IPS-20b (cell line): ENCODE data around the gene TMEM273.

Source experiments
- H3K27ac ChIP-seq: one replicate; pipeline ENCODE4 v1.5.1; 2013; ENCODE audit warnings: low read length
- H3K27me3 ChIP-seq: 2 replicates; pipeline ENCODE4 v1.6.1; 2013; ENCODE audit warnings: mild to moderate bottlenecking, low read length, inconsistent platforms; ENCODE audit not compliant: insufficient read depth
- H3K36me3 ChIP-seq: 2 replicates; pipeline ENCODE4 v1.6.1; 2013; ENCODE audit warnings: low read depth, mild to moderate bottlenecking, inconsistent platforms, low read length, moderate library complexity; ENCODE audit not compliant: insufficient read depth
- H3K4me1 ChIP-seq: 2 replicates; pipeline ENCODE4 v1.6.1; 2013; ENCODE audit warnings: mild to moderate bottlenecking, control low read depth, inconsistent platforms, low read length, moderate library complexity; ENCODE audit not compliant: insufficient read depth
- H3K4me3 ChIP-seq: 2 replicates; pipeline ENCODE4 v1.5.1; 2013; ENCODE audit warnings: mild to moderate bottlenecking, low read length, inconsistent platforms
- H3K9ac ChIP-seq: 2 replicates; pipeline ENCODE4 v1.6.1; 2013; ENCODE audit warnings: low read depth, mild to moderate bottlenecking, inconsistent platforms, low read length, moderate library complexity
- H3K9me3 ChIP-seq: 2 replicates; pipeline ENCODE4 v1.6.1; 2013; ENCODE audit warnings: mild to moderate bottlenecking, low read depth, low read length, inconsistent platforms; ENCODE audit not compliant: insufficient read depth

The TMEM273 gene

DNA sequence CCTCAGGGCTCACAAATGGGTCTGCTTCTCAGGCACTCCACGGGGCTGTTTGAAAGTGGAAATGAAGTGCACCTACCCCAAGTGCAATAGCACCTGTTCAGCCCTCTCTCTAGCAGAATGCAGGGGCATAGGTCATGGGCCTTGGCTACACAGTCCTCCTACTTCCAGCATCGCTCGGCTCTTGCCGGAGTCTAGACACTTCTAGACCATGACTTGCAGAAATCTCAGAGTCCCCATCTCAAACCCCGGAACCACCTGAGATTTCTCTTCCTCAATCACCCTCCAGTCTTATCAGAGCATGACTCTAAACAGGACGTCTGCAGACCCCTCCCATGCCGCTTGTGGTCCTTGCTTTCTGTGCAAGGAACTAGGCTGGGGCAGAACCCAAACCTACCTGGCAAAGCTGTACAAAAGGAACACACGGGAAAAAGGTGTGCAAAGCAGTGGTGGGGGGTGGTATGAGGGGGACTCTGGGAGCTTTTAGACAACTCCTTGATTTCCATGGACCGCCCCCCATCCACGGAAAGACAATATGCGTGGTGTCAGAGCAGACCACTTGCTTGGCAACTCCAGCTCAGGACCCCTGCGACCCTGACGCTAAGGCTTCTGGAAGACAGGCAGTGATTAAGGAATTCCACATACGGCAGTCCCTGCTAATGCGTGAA, 13.8 kb downstream of the TMEM273 start:
- no peaks in the 10 kb centered on the region for H3K36me3 ChIP-seq
- H3K9me3 ChIP-seq, result no peaks in the 10 kb centered on the region
- no peak overlapping the region for H3K27ac ChIP-seq
- H3K4me3 ChIP-seq, result no peak overlapping the region
- no peak overlapping the region for H3K9ac ChIP-seq
- no peaks in the 10 kb centered on the region for H3K27me3 ChIP-seq
- no peaks in the 10 kb centered on the region for H3K4me1 ChIP-seq

DNA sequence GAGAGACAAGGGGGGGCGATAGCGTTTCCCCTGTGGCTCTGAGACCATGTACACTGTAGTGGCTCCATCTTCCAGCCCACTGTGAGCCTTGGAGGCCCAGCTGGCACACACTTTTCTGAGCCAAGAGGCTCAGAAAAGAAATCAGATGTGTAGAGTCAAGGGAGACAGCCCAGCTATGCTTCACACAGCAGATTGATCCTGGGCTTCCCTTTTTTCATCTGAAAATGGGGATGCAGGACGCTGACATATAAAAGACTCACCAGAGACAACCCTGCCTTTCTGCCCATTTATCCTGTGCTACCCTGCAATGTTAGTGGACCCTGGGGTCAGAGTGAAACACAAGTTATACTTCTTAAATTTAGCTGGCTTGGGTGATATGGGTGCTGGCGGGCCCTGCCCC, 14.3 kb downstream of the TMEM273 start:
- Histone ChIP-seq H3K27ac (no peak overlapping the region), H3K4me3 (no peak overlapping the region), H3K4me1 (no peaks in the 10 kb centered on the region), H3K9ac (no peak overlapping the region), H3K36me3 (no peaks in the 10 kb centered on the region), H3K27me3 (no peaks in the 10 kb centered on the region), H3K9me3 (no peaks in the 10 kb centered on the region)

DNA sequence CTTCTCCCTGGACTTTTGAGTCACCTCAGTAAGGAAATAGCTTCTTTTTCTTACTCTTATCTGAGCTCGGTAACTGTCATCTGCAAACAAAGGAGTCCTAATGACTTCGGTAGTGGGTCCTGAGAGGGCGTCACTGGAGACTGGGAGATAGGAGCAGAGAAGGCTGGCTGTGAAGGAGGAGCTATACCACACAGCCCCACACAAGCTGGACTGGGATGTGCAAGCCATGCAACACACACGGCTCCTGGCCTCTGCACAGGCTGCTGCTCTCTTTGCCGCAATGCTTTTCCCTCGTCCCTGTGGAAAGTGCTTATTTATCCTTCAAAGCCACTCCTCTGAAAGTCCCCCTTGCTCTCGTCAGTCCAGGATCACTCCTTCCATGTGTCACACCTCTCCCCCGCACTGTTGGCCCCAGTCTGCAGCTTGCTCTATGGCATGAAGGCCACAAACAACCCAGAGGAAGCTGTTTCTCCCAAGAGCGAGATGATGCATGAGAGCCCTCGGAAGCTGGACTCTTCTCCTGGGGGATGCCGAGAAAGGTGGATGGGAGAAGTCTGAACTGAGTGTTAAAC, 14.9 kb downstream of the TMEM273 start:
- H3K27me3 ChIP-seq, result no peaks in the 10 kb centered on the region
- no peak overlapping the region for H3K4me3 ChIP-seq
- H3K36me3 ChIP-seq, result no peaks in the 10 kb centered on the region
- H3K9me3 ChIP-seq, result no peaks in the 10 kb centered on the region
- H3K27ac ChIP-seq, result no peak overlapping the region
- no peaks in the 10 kb centered on the region for H3K4me1 ChIP-seq
- no peak overlapping the region for H3K9ac ChIP-seq

DNA sequence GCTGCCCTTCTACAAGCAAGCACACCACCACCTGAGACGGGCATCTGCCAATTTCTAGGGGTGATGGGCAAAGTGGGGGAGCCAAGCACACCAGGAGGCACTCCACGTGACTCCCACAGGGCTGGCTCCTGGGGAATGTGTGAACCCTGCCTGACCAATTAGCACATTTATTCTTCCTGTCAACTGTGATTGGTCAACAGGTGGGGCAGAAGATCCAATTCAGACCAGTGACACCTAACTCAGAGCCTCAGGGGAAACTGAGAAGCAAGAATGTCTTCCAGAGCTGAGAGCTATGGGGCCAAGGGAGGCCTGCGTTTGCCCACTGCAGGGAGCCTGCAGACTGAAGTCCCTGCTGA, 15.4 kb downstream of the TMEM273 start:
- Histone ChIP-seq H3K36me3 (no peaks in the 10 kb centered on the region), H3K9me3 (no peaks in the 10 kb centered on the region), H3K27me3 (no peaks in the 10 kb centered on the region), H3K27ac (no peak overlapping the region), H3K4me1 (no peaks in the 10 kb centered on the region), H3K4me3 (no peak overlapping the region), H3K9ac (no peak overlapping the region)

DNA sequence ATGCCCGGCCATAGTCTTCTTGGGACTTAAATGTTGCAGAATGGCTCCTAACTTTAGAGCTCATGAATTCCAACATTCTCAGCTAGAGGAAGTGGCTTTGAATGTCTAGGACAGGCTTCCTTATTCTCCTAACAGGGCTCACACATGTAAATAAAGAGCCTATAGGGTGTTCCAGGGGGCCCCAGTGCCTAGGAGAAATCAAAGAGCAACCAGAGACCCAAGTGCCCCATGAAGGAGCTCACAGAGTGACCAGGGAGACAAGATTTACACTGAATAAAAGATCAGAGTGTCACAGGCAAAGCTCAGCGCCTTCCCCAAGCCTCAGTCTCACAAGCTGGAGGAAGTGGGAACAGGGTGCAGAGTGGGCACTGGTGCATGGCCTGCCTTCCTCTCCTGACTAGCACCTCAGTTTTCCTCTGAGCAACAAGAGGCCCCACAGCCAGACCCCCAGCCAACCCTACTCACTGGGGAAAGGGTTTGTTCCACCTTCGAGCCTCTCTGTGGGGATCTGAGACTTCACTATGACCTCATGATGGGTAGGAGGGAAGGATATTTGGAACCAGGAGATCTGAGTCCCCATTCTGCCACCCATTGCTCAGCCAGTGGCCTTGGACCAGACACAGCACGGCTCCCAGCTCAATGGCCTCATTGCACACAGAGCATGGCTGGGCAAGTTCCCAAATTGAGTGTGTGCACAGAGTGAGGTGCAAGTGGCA, 16.0 kb downstream of the TMEM273 start:
- no peaks in the 10 kb centered on the region for H3K27me3 ChIP-seq
- no peaks in the 10 kb centered on the region for H3K4me1 ChIP-seq
- H3K9ac ChIP-seq, result no peak overlapping the region
- no peak overlapping the region for H3K4me3 ChIP-seq
- H3K27ac ChIP-seq, result no peak overlapping the region
- no peaks in the 10 kb centered on the region for H3K36me3 ChIP-seq
- no peaks in the 10 kb centered on the region for H3K9me3 ChIP-seq

DNA sequence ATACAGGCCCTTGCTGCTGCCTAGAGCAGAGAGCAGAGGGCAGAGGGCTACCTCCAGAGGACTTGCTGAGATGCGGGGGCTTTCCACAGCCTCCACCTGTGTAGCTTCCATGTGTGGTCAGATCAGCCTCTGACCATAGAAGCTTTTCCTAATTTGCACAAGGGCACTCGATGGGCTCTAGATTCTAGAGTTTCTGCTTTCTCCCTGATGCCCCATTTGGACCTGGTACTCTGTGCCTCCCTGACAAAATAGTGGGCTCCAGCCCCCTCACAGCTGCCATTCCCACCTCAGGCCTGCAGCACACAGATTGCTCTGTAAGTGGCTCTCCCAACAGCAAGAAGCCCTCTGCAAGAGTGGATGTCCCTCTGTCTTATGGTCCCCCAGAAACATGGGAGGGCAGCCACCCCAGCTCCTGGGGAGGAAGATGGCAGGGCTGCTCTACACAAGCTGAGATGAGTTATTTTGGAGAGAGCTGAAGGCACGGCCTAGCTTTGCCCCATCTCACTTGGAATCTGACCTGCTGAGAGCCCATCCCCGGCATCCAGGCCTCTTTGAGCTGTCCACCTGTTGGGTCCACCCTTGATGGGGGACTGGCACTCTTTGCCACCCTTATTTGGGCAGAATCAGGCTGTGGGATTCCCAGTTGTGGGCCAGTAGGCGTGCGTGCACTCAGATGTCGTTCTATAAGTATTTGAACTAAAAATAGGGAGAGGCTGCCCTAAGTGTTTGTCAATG, 16.7 kb downstream of the TMEM273 start:
- Histone ChIP-seq H3K9ac (no peak overlapping the region), H3K4me3 (no peak overlapping the region), H3K4me1 (no peaks in the 10 kb centered on the region)

DNA sequence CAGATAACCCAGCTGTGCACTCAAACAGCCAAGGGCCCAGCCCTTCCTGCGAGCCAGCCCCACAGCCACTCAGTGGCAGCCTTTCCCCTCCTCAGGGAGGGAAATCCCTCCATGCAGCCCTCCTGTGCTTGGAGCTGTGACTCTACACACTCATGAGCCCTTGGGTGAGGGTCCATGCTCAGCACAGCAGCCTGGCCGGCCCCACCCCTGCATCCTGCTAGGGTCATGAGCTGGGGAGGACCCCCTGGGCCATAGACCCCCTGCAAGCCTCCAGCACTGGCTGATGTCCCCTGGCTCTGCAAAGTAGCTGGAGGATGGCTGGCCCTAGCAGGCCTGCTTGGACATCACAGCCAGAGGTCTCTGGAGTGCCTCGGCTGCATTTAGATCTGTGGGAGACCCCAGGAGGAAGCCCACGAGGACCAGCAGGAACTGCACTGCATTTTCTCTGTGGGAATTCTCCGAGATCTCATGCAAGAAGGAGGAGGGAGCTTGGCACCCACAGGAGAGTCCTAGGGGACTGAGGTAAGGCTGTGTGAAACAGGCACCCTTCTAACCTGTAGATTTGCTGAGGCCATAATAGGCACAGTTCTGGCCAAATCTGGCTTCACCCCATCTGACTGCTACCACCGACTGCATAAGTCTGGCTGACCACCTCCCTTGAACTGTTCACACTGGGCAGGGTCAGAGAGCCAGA, 17.4 kb downstream of the TMEM273 start:
- no peaks in the 10 kb centered on the region for H3K27me3 ChIP-seq
- no peaks in the 10 kb centered on the region for H3K4me1 ChIP-seq
- H3K36me3 ChIP-seq, result no peaks in the 10 kb centered on the region
- H3K27ac ChIP-seq, result no peak overlapping the region
- no peak overlapping the region for H3K9ac ChIP-seq
- H3K9me3 ChIP-seq, result no peaks in the 10 kb centered on the region
- no peak overlapping the region for H3K4me3 ChIP-seq

More for the DNA sequence above, 16.7 kb downstream of the TMEM273 start:
- Histone ChIP-seq H3K27me3 (no peaks in the 10 kb centered on the region), H3K9me3 (no peaks in the 10 kb centered on the region), H3K36me3 (no peaks in the 10 kb centered on the region), H3K27ac (no peak overlapping the region)

DNA sequence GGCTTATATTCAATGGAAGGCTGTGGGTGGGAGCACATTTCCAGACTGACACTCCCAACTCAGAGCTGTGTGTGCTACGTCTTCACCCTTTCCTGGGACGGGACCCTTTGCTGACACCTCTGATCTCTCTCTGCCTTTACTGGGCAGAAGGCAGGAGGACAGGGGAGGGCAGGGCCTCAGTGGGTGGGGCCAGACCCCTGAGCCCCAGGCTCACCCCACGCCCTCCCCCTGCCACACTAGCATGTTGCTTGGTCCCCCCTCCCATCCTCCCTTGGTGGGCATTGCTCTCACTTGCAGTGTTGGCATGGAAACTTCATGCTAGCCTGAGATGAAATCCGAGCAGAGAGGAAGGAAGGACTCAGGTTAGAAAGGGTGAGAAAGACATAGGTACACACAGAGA, 18.4 kb downstream of the TMEM273 start:
- Histone ChIP-seq H3K27me3 (no peaks in the 10 kb centered on the region), H3K9ac (no peak overlapping the region), H3K27ac (no peak overlapping the region), H3K4me3 (no peak overlapping the region), H3K36me3 (no peaks in the 10 kb centered on the region), H3K4me1 (no peaks in the 10 kb centered on the region), H3K9me3 (no peaks in the 10 kb centered on the region)

DNA sequence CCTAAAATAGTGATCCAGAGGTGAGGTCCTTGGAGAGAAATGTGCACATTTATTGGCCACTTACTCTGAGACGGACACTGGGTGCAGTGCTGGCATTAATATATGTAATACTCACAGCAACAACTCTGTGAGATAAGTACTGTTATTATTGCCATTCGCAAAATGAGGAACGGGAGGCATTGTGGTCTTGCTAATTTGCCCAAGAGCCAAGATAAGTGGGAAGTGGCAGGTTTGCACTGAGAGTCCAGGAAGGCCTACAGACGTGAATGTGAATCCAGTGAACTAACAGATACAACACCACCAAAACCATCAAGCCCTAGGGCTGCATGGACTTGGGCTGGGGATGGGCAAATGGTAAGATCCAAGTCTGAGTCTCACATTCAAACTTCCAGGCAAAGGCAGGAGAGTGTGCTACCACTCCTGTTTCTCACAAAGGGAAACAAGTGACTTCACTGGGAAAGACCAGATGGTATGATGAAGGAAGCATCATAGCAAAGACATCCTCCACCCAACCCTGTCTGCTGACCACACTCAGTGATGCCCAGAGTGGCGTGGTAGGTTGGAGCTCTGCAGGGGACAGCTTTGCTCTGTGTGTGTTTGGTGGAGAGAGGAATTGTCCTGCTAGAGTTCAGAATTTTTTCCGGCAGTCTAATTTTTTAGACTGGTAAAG, 19.2 kb downstream of the TMEM273 start:
- Histone ChIP-seq H3K36me3 (no peaks in the 10 kb centered on the region), H3K9me3 (no peaks in the 10 kb centered on the region), H3K4me1 (no peaks in the 10 kb centered on the region), H3K27ac (no peak overlapping the region), H3K4me3 (no peak overlapping the region), H3K9ac (no peak overlapping the region), H3K27me3 (no peaks in the 10 kb centered on the region)

DNA sequence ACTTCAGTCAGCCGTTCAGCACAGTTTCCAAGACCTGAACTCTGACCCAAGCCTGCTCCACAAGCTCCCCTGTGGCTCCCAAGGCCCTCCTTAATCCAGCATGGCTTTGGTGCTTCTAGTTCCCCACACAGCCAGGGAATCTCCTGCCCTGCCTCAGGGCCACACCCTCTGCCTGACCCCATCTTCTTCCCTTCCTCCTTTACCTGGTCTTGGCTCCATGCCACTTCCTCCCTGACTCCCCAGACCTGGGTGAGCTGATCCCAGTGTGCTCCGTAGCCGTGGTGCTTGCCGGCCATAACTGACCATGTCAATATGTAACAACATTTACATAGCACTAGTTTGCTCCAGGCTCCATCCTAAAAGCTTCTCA, 20.0 kb downstream of the TMEM273 start:
- Histone ChIP-seq H3K27me3 (no peaks in the 10 kb centered on the region), H3K9me3 (no peaks in the 10 kb centered on the region), H3K36me3 (no peaks in the 10 kb centered on the region), H3K4me3 (no peak overlapping the region), H3K27ac (no peak overlapping the region), H3K4me1 (no peaks in the 10 kb centered on the region), H3K9ac (no peak overlapping the region)
